Caco-2 (cell line): Measurements from ENCODE around the gene USP17L5. TPM values are rescaled to one million over a fixed set of nuclear protein-coding genes. Genes with fewer than 3 reads are reported as not detected.
"Not testable (repeated sequence)": the region's sequence is repeated elsewhere in the genome, so short reads cannot be mapped to it uniquely, and the experiment has no call there.

Source experiments
- BruUV-seq: library from RNA; stranded (reverse); fragments of 400-500 nt; replicated peaks from 2 replicates; lab custom pipeline; 2021; lab: Mats Ljungman, UMichigan
- CTCF ChIA-PET: fragments of 300-600 bp; sonication (Branson Sonifier 250); formaldehyde crosslinking; loops from one replicate; lab custom pipeline; 2022; ENCODE audit warnings: antibody characterized with exemption; lab: Charles Lee
- POLR2A ChIA-PET: fragments of 300-600 bp; sonication (Branson Sonifier 250); formaldehyde crosslinking; loops from one replicate; lab custom pipeline; 2022; ENCODE audit warnings: antibody characterized with exemption; lab: Charles Lee
- DNase-seq, 2 experiments: peaks; one replicate each; pipeline versions ENCODE4 v3.0.0 to v3.0.0-alpha.2; 2020 to 2022
- H3K27me3 ChIP-seq: replicated peaks from 2 replicates; pipeline ENCODE4 v1.6.0; 2011; ENCODE audit warnings: low read length; ENCODE audit not compliant: control insufficient read depth, insufficient read depth
- H3K36me3 ChIP-seq: 2 replicates; pipeline ENCODE4 v1.5.1; 2011; ENCODE audit warnings: low read length; ENCODE audit not compliant: control insufficient read depth, insufficient read depth
- H3K4me1 ChIP-seq: fragments of 250-450 bp; sonication (Bioruptor Pico); 2 replicates; pipeline ENCODE4 v1.5.1; 2020; ENCODE audit warnings: mild to moderate bottlenecking
- H3K4me3 ChIP-seq: 2 replicates; pipeline ENCODE4 v1.5.1; 2011; ENCODE audit warnings: low read depth, mild to moderate bottlenecking, control low read depth, low read length
- H3K9me3 ChIP-seq: fragments of 250-450 bp; sonication (Bioruptor Pico); 2 replicates; pipeline ENCODE4 v1.5.1; 2020; ENCODE audit warnings: mild to moderate bottlenecking, moderate library complexity
- H3K27ac Mint-ChIP-seq: one replicate; pipeline ENCODE4 v1.8.0; 2022; ENCODE audit warnings: mixed read lengths; ENCODE audit not compliant: unreplicated experiment
- H3K27me3 Mint-ChIP-seq: one replicate; pipeline ENCODE4 v1.8.0; 2022; ENCODE audit warnings: mixed read lengths; ENCODE audit not compliant: insufficient read depth, unreplicated experiment
- H3K36me3 Mint-ChIP-seq: one replicate; pipeline ENCODE4 v1.8.0; 2022; ENCODE audit warnings: mild to moderate bottlenecking, mixed read lengths; ENCODE audit not compliant: insufficient read depth, unreplicated experiment
- H3K4me1 Mint-ChIP-seq: one replicate; pipeline ENCODE4 v1.8.0; 2022; ENCODE audit warnings: low read depth, mixed read lengths; ENCODE audit not compliant: unreplicated experiment
- H3K4me3 Mint-ChIP-seq: one replicate; pipeline ENCODE4 v1.8.0; 2022; ENCODE audit warnings: mild to moderate bottlenecking, moderate library complexity, mixed read lengths; ENCODE audit not compliant: unreplicated experiment
- H3K9me3 Mint-ChIP-seq: one replicate; pipeline ENCODE4 v1.8.0; 2022; ENCODE audit warnings: mixed read lengths; ENCODE audit not compliant: unreplicated experiment
- CTCF ChIP-seq, 2 experiments: fragments of 200-600 bp in 1 of 2; IDR thresholded peaks; 1 replicate in 1 of 2; 2 replicates in 1 of 2; pipeline versions ENCODE4 v1.5.1 to v1.8.0; 2011 to 2022; ENCODE audit warnings: antibody characterized with exemption in 1 of 2, control low read depth in 1 of 2, inconsistent platforms in 1 of 2, low read depth in 1 of 2, low read length in 1 of 2, mild to moderate bottlenecking in 1 of 2, moderate library complexity in 1 of 2; ENCODE audit not compliant: insufficient read depth in 1 of 2, severe bottlenecking in 1 of 2, unreplicated experiment in 1 of 2
- intact Hi-C: fragments of 100-400 bp; cut with micrococcal nuclease; formaldehyde crosslinking; loops from one replicate; pipeline ENCODE4 v1.10.0; 2022; ENCODE audit not compliant: unreplicated experiment
- total RNA-seq: library from RNA; stranded (reverse); gene quantifications from 2 replicates; pipeline ENCODE4 v1.2.3, GENCODE V29; 2022

The USP17L5 gene
- total RNA-seq, 1 experiment from 2014 or later: not detected

- intact Hi-C loops: no loop called here
- H3K36me3 ChIP-seq: no peaks in the 10 kb centered on the region
- no peak for TF ChIP-seq CTCF (IDR thresholded peaks at IDR 0.05; ENCODE audit: insufficient read depth in 1 of 2, low read depth in 1 of 2, low read length in 1 of 2, severe bottlenecking in 1 of 2, unreplicated experiment in 1 of 2)
- H3K4me3 ChIP-seq: no peak overlapping the region
- H3K4me3 Mint-ChIP-seq: no peak overlapping the region
- H3K27me3 ChIP-seq: no peaks in the 10 kb centered on the region
- no peaks in the 10 kb centered on the region for H3K4me1 ChIP-seq
- H3K4me1 Mint-ChIP-seq: no peaks in the 10 kb centered on the region
- H3K27me3 Mint-ChIP-seq: peaks cover 6% of the 10 kb centered on the region
- BruUV-seq: no TSS peak
- H3K36me3 Mint-ChIP-seq: no peaks in the 10 kb centered on the region
- H3K27ac Mint-ChIP-seq: no peak overlapping the region
- POLR2A ChIA-PET: no interaction called here
- no peak for DNase-seq
- CTCF ChIA-PET: no interaction called here
- no peaks in the 10 kb centered on the region for H3K9me3 ChIP-seq
- no peaks in the 10 kb centered on the region for H3K9me3 Mint-ChIP-seq
These were observed 44.9 kb downstream of the USP17L5 start for GRCh38 chr4:9384126-9384525.

DNA sequence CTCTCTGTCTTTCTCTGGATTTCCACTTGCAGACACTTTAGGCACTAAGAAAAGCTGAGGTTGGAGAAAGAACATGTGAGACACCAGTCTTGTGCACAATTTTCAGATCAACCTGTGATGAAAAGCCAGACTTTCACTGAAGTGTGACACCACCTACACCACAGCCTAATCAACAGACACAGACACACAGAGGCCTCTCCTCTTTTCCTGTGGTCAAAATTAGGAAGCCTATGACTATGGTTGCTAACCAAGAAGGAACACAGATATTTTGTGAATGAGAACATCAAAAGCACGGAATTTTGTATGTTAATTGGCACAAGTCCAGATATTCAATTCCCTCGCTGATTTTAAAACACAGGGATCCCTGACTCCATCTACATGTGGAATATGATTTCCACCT, 49.8 kb downstream of the USP17L5 start:
- POLR2A ChIA-PET, intact Hi-C loops: not testable (repeated sequence)

More for the DNA sequence above, 49.8 kb downstream of the USP17L5 start:
- CTCF ChIA-PET, H3K4me3 Mint-ChIP-seq, H3K36me3 ChIP-seq, H3K36me3 Mint-ChIP-seq, H3K9me3 Mint-ChIP-seq, H3K4me3 ChIP-seq, H3K27me3 Mint-ChIP-seq, H3K4me1 ChIP-seq, H3K4me1 Mint-ChIP-seq, DNase-seq, H3K27me3 ChIP-seq, H3K9me3 ChIP-seq, H3K27ac Mint-ChIP-seq, BruUV-seq: not testable (repeated sequence)

Other genes starting within 250 kb of the USP17L5 start
- gene FAM90A26, start 169.0 kb upstream of the USP17L5 start, total RNA-seq: not detected in 2 replicates
- gene USP17L10, start 128.7 kb upstream of the USP17L5 start, total RNA-seq: not detected in 2 replicates
- not detected in 2 replicates for gene USP17L11, start 124.0 kb upstream of the USP17L5 start, total RNA-seq
- gene USP17L12, start 119.3 kb upstream of the USP17L5 start, total RNA-seq: not detected in 2 replicates
- not detected in 2 replicates for gene USP17L13, start 114.5 kb upstream of the USP17L5 start, total RNA-seq
- not detected in 2 replicates for gene USP17L15, start 105.0 kb upstream of the USP17L5 start, total RNA-seq
- gene USP17L17, start 95.5 kb upstream of the USP17L5 start, total RNA-seq: not detected in 2 replicates
- gene USP17L18, start 90.8 kb upstream of the USP17L5 start, total RNA-seq: not detected in 2 replicates
- gene USP17L19, start 86.0 kb upstream of the USP17L5 start, total RNA-seq: not detected in 2 replicates
- gene USP17L20, start 81.3 kb upstream of the USP17L5 start, total RNA-seq: not detected in 2 replicates
- gene USP17L21, start 76.5 kb upstream of the USP17L5 start, total RNA-seq: not detected in 2 replicates
- not detected in 2 replicates for gene USP17L22, start 71.8 kb upstream of the USP17L5 start, total RNA-seq
- not detected in 2 replicates for gene USP17L24, start 14.2 kb upstream of the USP17L5 start, total RNA-seq
- gene USP17L25, start 9.5 kb upstream of the USP17L5 start, total RNA-seq: not detected in 2 replicates
- gene USP17L26, start 4.7 kb upstream of the USP17L5 start, total RNA-seq: not detected in 2 replicates
- not detected in 2 replicates for gene USP17L27, start 4.7 kb downstream of the USP17L5 start, total RNA-seq
- gene USP17L28, start 9.5 kb downstream of the USP17L5 start, total RNA-seq: not detected in 2 replicates
- not detected in 2 replicates for gene USP17L29, start 14.2 kb downstream of the USP17L5 start, total RNA-seq
- gene USP17L30, start 23.7 kb downstream of the USP17L5 start, total RNA-seq: not detected in 2 replicates
- gene DEFB131A, start 105.0 kb downstream of the USP17L5 start, total RNA-seq: not detected in 2 replicates